GM19023 (cell line): Measurements from ENCODE around the gene INPP4B.

Experiments used
- ATAC-seq: cut with Tn5 transposase; IDR thresholded peaks from one replicate; pipeline ENCODE4 v1.9.1; 2021; ENCODE audit warnings: mild to moderate bottlenecking, moderate library complexity; ENCODE audit not compliant: unreplicated experiment

Gene INPP4B

GRCh38 chr4:142044271-142044670 is 801.8 kb downstream of the INPP4B start:
- ATAC-seq = no peak

- no peak for ATAC-seq
These were observed 802.6 kb downstream of the INPP4B start for GRCh38 chr4:142043509-142043908.

- no peak for ATAC-seq
These were observed 804.3 kb downstream of the INPP4B start for GRCh38 chr4:142041788-142042187.

GRCh38 chr4:142040043-142040442 is 806.1 kb downstream of the INPP4B start:
- ATAC-seq = no peak

- no peak for ATAC-seq
These were observed 809.1 kb downstream of the INPP4B start for GRCh38 chr4:142036795-142037583.

GRCh38 chr4:142035566-142035965 is 810.5 kb downstream of the INPP4B start:
- ATAC-seq = no peak

- ATAC-seq = no peak
These were observed 812.0 kb downstream of the INPP4B start for GRCh38 chr4:142034101-142034500.

GRCh38 chr4:142030010-142030409 is 816.1 kb downstream of the INPP4B start:
- no peak for ATAC-seq

- no peak for ATAC-seq
These were observed 824.3 kb downstream of the INPP4B start for GRCh38 chr4:142021761-142022160.

GRCh38 chr4:142021181-142021580 is 824.9 kb downstream of the INPP4B start:
- ATAC-seq = no peak

GRCh38 chr4:142016031-142016430 is 830.1 kb downstream of the INPP4B start:
- no peak for ATAC-seq

- no peak for ATAC-seq
These were observed 836.4 kb downstream of the INPP4B start for GRCh38 chr4:142009751-142010150.

GRCh38 chr4:142005519-142005918 is 840.6 kb downstream of the INPP4B start:
- ATAC-seq = no peak

GRCh38 chr4:141999446-142000143 is 846.5 kb downstream of the INPP4B start:
- ATAC-seq = no peak

- ATAC-seq = no peak
These were observed 851.0 kb downstream of the INPP4B start for GRCh38 chr4:141995056-141995455.

GRCh38 chr4:141977433-141977832 is 868.7 kb downstream of the INPP4B start:
- no peak for ATAC-seq
